T47D (cell line): ENCODE results near the gene RUNX1.

Source experiments
- DNase-seq, 2 experiments: peaks; one replicate each; pipeline versions ENCODE4 v3.0.0 to v3.0.0-alpha.2; 2011 to 2012; ENCODE audit warnings: low read depth in 1 of 2, low spot score in 1 of 2
- JUND ChIP-seq: IDR thresholded peaks from 2 replicates; pipeline ENCODE4 v1.6.1; 2012; ENCODE audit warnings: low read depth
- in situ Hi-C: cut with HindIII; loops from 2 replicates; pipeline ENCODE4 v1.10.0; 2016; ENCODE audit warnings: low sequenced_read_pairs, low pct_unique_long_range_greater_than_20kb

Gene RUNX1

GRCh38 chr21:35026617-35027562 lies 22.2 kb downstream of the RUNX1 start:
- no peak for TF ChIP-seq JUND
- in situ Hi-C loops: no loop called here
- DNase-seq: no peak

GRCh38 chr21:35026153-35026500 lies 23.0 kb downstream of the RUNX1 start:
- no peak for DNase-seq
- in situ Hi-C loops: no loop called here
- TF ChIP-seq JUND: no peak

GRCh38 chr21:35025206-35026152 lies 23.6 kb downstream of the RUNX1 start:
- in situ Hi-C loops: no loop called here
- no peak for TF ChIP-seq JUND
- no peak for DNase-seq

GRCh38 chr21:35024513-35024912 lies 24.6 kb downstream of the RUNX1 start:
- no peak for DNase-seq
- TF ChIP-seq JUND: no peak
- in situ Hi-C loops: no loop called here

GRCh38 chr21:35024071-35024420 lies 25.1 kb downstream of the RUNX1 start:
- no peak for TF ChIP-seq JUND
- no peak for DNase-seq
- in situ Hi-C loops: no loop called here

GRCh38 chr21:35023396-35024070 lies 25.6 kb downstream of the RUNX1 start:
- DNase-seq: no peak
- in situ Hi-C loops: no loop called here
- no peak for TF ChIP-seq JUND

- in situ Hi-C loops: no loop called here
- no peak for DNase-seq
- no peak for TF ChIP-seq JUND
Measured at GRCh38 chr21:35021546-35021945, 27.6 kb downstream of the RUNX1 start.

- no peak for DNase-seq
- in situ Hi-C loops: no loop called here
- TF ChIP-seq JUND: no peak
Measured at GRCh38 chr21:35020902-35021301, 28.2 kb downstream of the RUNX1 start.

GRCh38 chr21:35020436-35020835 lies 28.7 kb downstream of the RUNX1 start:
- in situ Hi-C loops: no loop called here
- DNase-seq: no peak
- no peak for TF ChIP-seq JUND

GRCh38 chr21:35019631-35020032 lies 29.5 kb downstream of the RUNX1 start:
- DNase-seq: no peak
- TF ChIP-seq JUND: no peak
- in situ Hi-C loops: no loop called here

- no peak for TF ChIP-seq JUND
- in situ Hi-C loops: no loop called here
- DNase-seq: no peak
Measured at GRCh38 chr21:35017256-35017655, 31.8 kb downstream of the RUNX1 start.

GRCh38 chr21:35016517-35017188 lies 32.4 kb downstream of the RUNX1 start:
- TF ChIP-seq JUND: no peak
- no peak for DNase-seq
- in situ Hi-C loops: no loop called here
